ENCODE measurements around the gene NEU1.

GRCh38 chr6:31882344-31882743 is 19.7 kb upstream of the NEU1 start:
- no peak for TF ChIP-seq GATA2 (IDR thresholded peaks at IDR 0.05; ENCODE audit: low read depth, low read length)
- TF ChIP-seq GATA3 (IDR thresholded peaks at IDR 0.05; ENCODE audit: low read depth, low read length) = no peak
